Adrenal gland (tissue), 12 donors: ENCODE results near the gene KRT71. TPM values are rescaled to one million over a fixed set of nuclear protein-coding genes. Genes with fewer than 3 reads are reported as not detected.

ENCODE experiments used
- DNase-seq, 7 donors: peaks; one replicate each; pipeline ENCODE4 v3.0.0-alpha.2; 2019 to 2020
- H3K27ac ChIP-seq, 5 donors: fragments of 200-600 bp; sonication (generic) in 4 of 5; 1 replicate in 3 of 5; 2 replicates in 2 of 5; pipeline versions ENCODE4 v1.5.1 to v1.8.0; 2016 to 2020; ENCODE audit warnings: mild to moderate bottlenecking in 1 of 5
- H3K27me3 ChIP-seq: fragments of 200-600 bp; 2 replicates; pipeline ENCODE4 v1.8.0; 2021
- H3K36me3 ChIP-seq, 2 donors: fragments of 200-600 bp; replicated peaks in 1 of 2; 1 replicate in 1 of 2; 2 replicates in 1 of 2; pipeline versions ENCODE4 v1.5.1 to v1.8.0; 2018 to 2022
- H3K4me1 ChIP-seq, 2 donors: fragments of 200-600 bp; replicated peaks in 1 of 2; 1 replicate in 1 of 2; 2 replicates in 1 of 2; pipeline versions ENCODE4 v1.5.1 to v1.8.0; 2018 to 2021
- H3K4me3 ChIP-seq, 4 donors: fragments of 200-600 bp; sonication (generic) in 3 of 4; one replicate each; pipeline ENCODE4 v1.5.1; 2016 to 2018
- H3K9me3 ChIP-seq, 3 donors: fragments of 200-600 bp; sonication (generic) in 1 of 3; replicated peaks in 1 of 3; 1 replicate in 2 of 3; 2 replicates in 1 of 3; pipeline versions ENCODE4 v1.5.1 to v1.8.0; 2016 to 2021
- POLR2A ChIP-seq, 2 donors: fragments of 450-650 bp; IDR thresholded peaks; one replicate each; pipeline ENCODE4 v1.6.1; 2017; ENCODE audit warnings: antibody characterized with exemption in 2 of 2, mild to moderate bottlenecking in 2 of 2, moderate library complexity in 1 of 2
- WGBS, 4 donors: extraction: QIAGEN DNeasy Blood & Tissue Kit in 2 of 4; methylation state at CpG; one replicate each; pipeline versions ENCODE4 v1.1.5 to v1.1.7; 2013 to 2017; 5-methylcytosine and 5-hydroxymethylcytosine counted together
- intact Hi-C, 2 donors: fragments of 100-400 bp; cut with DNase I; formaldehyde crosslinking; loops; one replicate each; pipeline versions ENCODE4 v1.14.1 to v1.15.0; 2022 to 2023
- polyA plus RNA-seq, 3 donors: library from polyadenylated mRNA; stranded (reverse); fragments of 200-250 nt in 2 of 3; fragments of 350-450 nt in 1 of 3; fragmentation: Illumina TruSeq in 1 of 3; extraction: RNeasy Lipid Tissue Mini Kit (QIAGEN cat#74804) in 1 of 3; gene quantifications; one replicate each; pipeline ENCODE4 v1.2.3, GENCODE V29; 2013 to 2014
- total RNA-seq, 9 donors: library from RNA; depleted of rRNA in 4 of 9; stranded (reverse); fragments of >200 nt in 4 of 9; fragments of 120-200 nt in 1 of 9; fragmentation: NEBNext Ultra II Directional in 1 of 9; extraction: Animal tissue kit (Norgen Biotek cat#: 25700) in 1 of 9; gene quantifications; one replicate each; pipeline versions ENCODE4 v1.1.0 to v1.2.4, GENCODE V29; 2013 to 2023
- TF ChIP-seq, protein P1 (sequence below), 6 experiments: fragments of 450-650 bp in 4 of 6; fragments of 200-600 bp in 2 of 6; sonication (generic) in 1 of 6; IDR thresholded peaks; 1 replicate in 5 of 6; 2 replicates in 1 of 6; pipeline versions ENCODE4 v1.5.1 to v1.8.0; 2016 to 2021; ENCODE audit warnings: antibody characterized with exemption in 6 of 6, mild to moderate bottlenecking in 2 of 6, moderate library complexity in 1 of 6
- donor health status: healthy with polysubstance abuse.
- donor health status: Bipolar disorder and iron deficiency.
- donor health status: DM: yes; HTN: yes; CAD: no.
- donor health status: DM: no; HTN: no; CAD: no.
- donor health status: DM: no; HTN: no; CAD: no.
- donor health status: DM: yes; HTN: yes; CAD: no.

The KRT71 gene
- total and polyA plus RNA-seq, 12 donors, result not detected

DNA sequence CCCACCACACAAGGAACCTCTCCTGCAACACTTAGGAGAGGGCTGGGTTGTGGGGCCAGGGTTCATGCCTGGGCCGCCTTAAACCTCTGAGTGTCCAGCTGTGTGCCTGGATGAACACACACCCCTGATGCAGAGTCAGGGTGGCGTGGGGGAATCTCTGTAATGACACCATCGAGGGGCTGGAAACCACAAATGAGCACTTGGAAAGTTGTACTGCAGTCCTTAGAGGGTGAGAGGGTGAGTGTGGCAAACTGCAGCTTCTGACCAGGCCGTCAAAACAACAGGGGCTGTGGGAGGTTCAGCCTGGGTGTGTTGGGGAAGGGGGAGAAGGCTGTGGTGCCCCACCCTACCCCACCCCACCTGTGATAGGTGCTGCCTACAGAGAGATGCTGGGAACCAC, 20.3 kb downstream of the KRT71 start:
- Histone ChIP-seq H3K27ac (no peak overlapping the region), H3K9me3 (no peaks in the 10 kb centered on the region), H3K27me3 (no peaks in the 10 kb centered on the region), H3K4me1 (no peaks in the 10 kb centered on the region), H3K4me3 (no peak overlapping the region), H3K36me3 (no peaks in the 10 kb centered on the region)
- intact Hi-C loops, result no loop called here
- WGBS, 4 donors, result 58 to 75% (median 64%) methylated on average over 3 to 4 of the region's 4 CpGs
- TF ChIP-seq, protein P1, sequence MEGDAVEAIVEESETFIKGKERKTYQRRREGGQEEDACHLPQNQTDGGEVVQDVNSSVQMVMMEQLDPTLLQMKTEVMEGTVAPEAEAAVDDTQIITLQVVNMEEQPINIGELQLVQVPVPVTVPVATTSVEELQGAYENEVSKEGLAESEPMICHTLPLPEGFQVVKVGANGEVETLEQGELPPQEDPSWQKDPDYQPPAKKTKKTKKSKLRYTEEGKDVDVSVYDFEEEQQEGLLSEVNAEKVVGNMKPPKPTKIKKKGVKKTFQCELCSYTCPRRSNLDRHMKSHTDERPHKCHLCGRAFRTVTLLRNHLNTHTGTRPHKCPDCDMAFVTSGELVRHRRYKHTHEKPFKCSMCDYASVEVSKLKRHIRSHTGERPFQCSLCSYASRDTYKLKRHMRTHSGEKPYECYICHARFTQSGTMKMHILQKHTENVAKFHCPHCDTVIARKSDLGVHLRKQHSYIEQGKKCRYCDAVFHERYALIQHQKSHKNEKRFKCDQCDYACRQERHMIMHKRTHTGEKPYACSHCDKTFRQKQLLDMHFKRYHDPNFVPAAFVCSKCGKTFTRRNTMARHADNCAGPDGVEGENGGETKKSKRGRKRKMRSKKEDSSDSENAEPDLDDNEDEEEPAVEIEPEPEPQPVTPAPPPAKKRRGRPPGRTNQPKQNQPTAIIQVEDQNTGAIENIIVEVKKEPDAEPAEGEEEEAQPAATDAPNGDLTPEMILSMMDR (IDR thresholded peaks at IDR 0.05), result no peak
- no peak for TF ChIP-seq POLR2A (IDR thresholded peaks at IDR 0.05)
- no peak for DNase-seq

DNA sequence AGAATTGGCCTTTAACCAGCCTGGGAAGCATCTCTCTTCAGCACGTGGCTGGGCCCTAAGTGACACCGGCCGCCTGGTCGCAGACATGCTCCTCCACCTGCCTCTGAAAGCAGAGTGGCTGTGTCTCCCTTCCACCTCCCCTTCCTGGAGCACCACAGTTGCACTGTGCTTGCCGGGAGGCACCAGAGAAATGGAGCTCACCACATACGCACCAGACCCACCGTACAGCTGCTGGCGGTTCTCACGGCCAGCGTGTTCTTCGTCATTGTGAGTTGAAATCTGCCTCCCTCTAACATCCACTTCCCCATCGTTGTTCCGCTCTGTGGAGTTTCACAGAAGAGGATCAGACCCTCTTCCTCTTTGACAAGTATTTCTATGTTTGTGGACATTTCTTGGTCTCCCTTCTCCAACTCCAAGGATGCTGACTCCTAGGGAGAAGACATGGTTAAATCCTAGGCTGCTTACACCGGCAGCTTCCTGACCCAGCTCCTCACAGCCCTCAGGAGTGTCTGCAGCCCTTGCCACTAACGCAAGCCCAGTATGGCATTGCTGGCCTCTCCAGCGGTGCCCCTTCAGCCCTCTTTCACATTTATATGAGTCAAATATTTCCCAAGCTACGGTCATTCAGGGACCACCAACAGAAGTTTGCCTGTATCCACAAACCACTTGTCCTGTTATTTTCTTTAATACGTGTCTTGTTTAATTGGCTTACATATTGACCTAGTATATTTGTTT, 21.2 kb downstream of the KRT71 start:
- H3K4me1 ChIP-seq, result no peaks in the 10 kb centered on the region
- WGBS, 4 donors, result 60 to 74% (median 73%) methylated on average over 18 of the region's 18 CpGs
- DNase-seq, result peak in 2 of 7 donors; percentile 31 to 53

DNA sequence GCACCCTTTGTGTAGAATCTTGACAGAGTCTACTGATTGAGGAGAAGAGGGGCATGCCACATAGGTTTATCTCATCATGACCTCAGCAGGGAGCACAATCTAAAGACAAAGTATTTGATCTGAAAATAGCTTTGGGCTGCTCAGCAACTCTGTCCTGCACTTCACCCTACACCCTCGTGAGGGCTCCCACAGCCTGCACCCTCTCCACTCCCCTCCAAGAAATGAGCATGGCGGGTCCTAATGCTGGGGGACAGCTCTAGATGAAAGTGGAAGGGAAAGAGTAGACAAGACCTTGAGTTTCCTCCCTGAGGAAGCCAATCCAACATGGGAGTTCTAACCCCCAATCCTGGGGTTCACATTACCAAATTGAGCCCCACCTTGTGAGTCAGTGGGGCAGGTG, 22.0 kb downstream of the KRT71 start:
- no peak for TF ChIP-seq POLR2A (IDR thresholded peaks at IDR 0.05)
- TF ChIP-seq, protein P1 (IDR thresholded peaks at IDR 0.05), result no peak
- Histone ChIP-seq H3K36me3 (no peaks in the 10 kb centered on the region), H3K27me3 (no peaks in the 10 kb centered on the region), H3K4me3 (no peak overlapping the region), H3K27ac (no peak overlapping the region), H3K9me3 (no peaks in the 10 kb centered on the region), H3K4me1 (no peaks in the 10 kb centered on the region)
- DNase-seq, result no peak
- intact Hi-C loops, result no loop called here
- WGBS, 4 donors, result 83 to 100% (median 91%) methylated on average over 2 of the region's 2 CpGs

More for the DNA sequence above, 21.2 kb downstream of the KRT71 start:
- Histone ChIP-seq H3K4me3 (no peak overlapping the region), H3K27me3 (no peaks in the 10 kb centered on the region), H3K36me3 (no peaks in the 10 kb centered on the region), H3K9me3 (no peaks in the 10 kb centered on the region), H3K27ac (no peak overlapping the region)
- TF ChIP-seq, protein P1 (IDR thresholded peaks at IDR 0.05), result no peak
- no peak for TF ChIP-seq POLR2A (IDR thresholded peaks at IDR 0.05)
- intact Hi-C loops, result no loop called here

DNA sequence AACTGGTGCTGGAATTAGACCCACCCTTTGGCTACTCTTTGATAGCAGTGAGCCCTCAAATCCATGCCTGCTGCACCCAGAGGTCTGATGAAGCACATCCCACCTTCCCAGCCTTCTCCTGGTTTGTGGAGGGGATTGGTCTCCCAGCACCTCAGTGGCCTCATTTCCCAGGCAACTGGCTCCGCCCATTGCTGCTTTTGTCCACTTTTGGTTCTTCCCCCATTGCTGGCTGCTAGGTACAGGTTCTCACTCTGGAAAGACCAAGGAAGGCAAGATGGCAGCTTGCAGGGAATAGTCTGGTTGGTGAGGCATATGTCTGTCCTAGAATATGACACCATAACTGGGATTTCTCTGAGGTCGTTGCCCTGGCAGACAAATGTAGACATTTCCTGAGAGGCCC, 22.6 kb downstream of the KRT71 start:
- DNase-seq, result no peak
- Histone ChIP-seq H3K4me3 (no peak overlapping the region), H3K27ac (no peak overlapping the region), H3K36me3 (no peaks in the 10 kb centered on the region), H3K9me3 (no peaks in the 10 kb centered on the region), H3K4me1 (no peaks in the 10 kb centered on the region), H3K27me3 (no peaks in the 10 kb centered on the region)
- intact Hi-C loops, result no loop called here
- 63 to 75% (median 70%) methylated on average over 2 of the region's 2 CpGs for WGBS, 4 donors
- TF ChIP-seq POLR2A (IDR thresholded peaks at IDR 0.05), result no peak
- TF ChIP-seq, protein P1 (IDR thresholded peaks at IDR 0.05), result no peak
